GM12878 (cell line): ENCODE results near the gene EDC3. TPM values are rescaled to one million over a fixed set of nuclear protein-coding genes. Genes with fewer than 3 reads are reported as not detected.
"Not testable (repeated sequence)": the region's sequence is repeated elsewhere in the genome, so short reads cannot be mapped to it uniquely, and the experiment has no call there.

Source experiments
- ATAC-seq: fragments of 200-7000 bp; cut with Tn5 transposase; 3 replicates; pipeline ENCODE4 v1.9.1; 2020; ENCODE audit warnings: mild to moderate bottlenecking, moderate library complexity
- BruUV-seq: library from RNA; stranded (reverse); fragments of 400-500 nt; replicated peaks from 2 replicates; lab custom pipeline; 2021; lab: Mats Ljungman, UMichigan
- CTCF ChIA-PET: fragments of 300-600 bp; sonication (Branson Sonifier 250); formaldehyde crosslinking; extraction: SDS; loops from one replicate; lab custom pipeline; 2021; ENCODE audit warnings: inconsistent platforms; lab: Yijun Ruan, JAX
- POLR2A ChIA-PET: fragments of 350-600 bp; formaldehyde crosslinking; extraction: SDS; loops from one replicate; lab custom pipeline; 2021; ENCODE audit warnings: inconsistent platforms; lab: Charles Lee
- RAD21 ChIA-PET: fragments of 300-600 bp; sonication (Branson Sonifier 250); formaldehyde crosslinking; loops from one replicate; lab custom pipeline; 2023; ENCODE audit warnings: antibody characterized with exemption; ENCODE audit not compliant: unreplicated experiment; lab: Charles Lee
- SMC1A ChIA-PET: fragments of 300-600 bp; sonication (Branson Sonifier 250); formaldehyde crosslinking; loops from one replicate; lab custom pipeline; 2023; ENCODE audit not compliant: unreplicated experiment, uncharacterized antibody; lab: Charles Lee
- DNase-seq: peaks from one replicate; pipeline ENCODE4 v3.0.0-alpha.2; 2011; ENCODE audit warnings: low read depth, low spot score
- FAIRE-seq: peaks from 3 replicates; lab custom pipeline; 2011; peaks lifted over from hg19 to GRCh38; lab: Jason Lieb, UNC
- H2AFZ ChIP-seq: 2 replicates; pipeline ENCODE4 v1.6.0; 2011; ENCODE audit warnings: low read depth, low read length, control low read depth; ENCODE audit not compliant: control insufficient read depth
- H3K27ac ChIP-seq: 2 replicates; pipeline ENCODE4 v1.5.1; 2011; ENCODE audit warnings: control low read depth; ENCODE audit not compliant: control insufficient read depth, insufficient read depth
- H3K27me3 ChIP-seq, 2 experiments: replicated peaks in 1 of 2; 2 replicates each; pipeline versions ENCODE4 v1.6.0 to v1.6.1; 2011; ENCODE audit warnings: low read length in 1 of 2; ENCODE audit not compliant: control insufficient read depth in 2 of 2, insufficient read depth in 2 of 2
- H3K36me3 ChIP-seq, 2 experiments: 2 replicates each; pipeline ENCODE4 v1.5.1; 2011; ENCODE audit warnings: low read length in 1 of 2; ENCODE audit not compliant: control insufficient read depth in 2 of 2, insufficient read depth in 2 of 2
- H3K4me1 ChIP-seq: 2 replicates; pipeline ENCODE4 v1.6.1; 2011; ENCODE audit warnings: mild to moderate bottlenecking, low read length, moderate library complexity, mixed read lengths; ENCODE audit not compliant: control insufficient read depth, insufficient read depth
- H3K4me2 ChIP-seq: 2 replicates; pipeline ENCODE4 v1.6.0; 2011; ENCODE audit warnings: control low read depth; ENCODE audit not compliant: control insufficient read depth, insufficient read depth
- H3K4me3 ChIP-seq: fragments of 200-600 bp; sonication (generic); 2 replicates; pipeline ENCODE4 v1.5.1; 2016
- H3K79me2 ChIP-seq: 2 replicates; pipeline ENCODE4 v1.6.0; 2011; ENCODE audit warnings: low read length; ENCODE audit not compliant: control insufficient read depth, insufficient read depth
- H3K9ac ChIP-seq: 2 replicates; pipeline ENCODE4 v1.8.0; 2011; ENCODE audit warnings: low read length, control low read depth, mixed read lengths; ENCODE audit not compliant: control insufficient read depth, insufficient read depth
- H3K9me3 ChIP-seq: replicated peaks from 3 replicates; pipeline ENCODE4 v1.5.1; 2011; ENCODE audit warnings: mild to moderate bottlenecking, low read length; ENCODE audit not compliant: control insufficient read depth, insufficient read depth
- H4K20me1 ChIP-seq: 2 replicates; pipeline ENCODE4 v1.6.0; 2011; ENCODE audit not compliant: control insufficient read depth, insufficient read depth
- ZBTB40 ChIP-seq: fragments of 450-650 bp; IDR thresholded peaks from 2 replicates; pipeline ENCODE4 v1.6.1; 2016; ENCODE audit warnings: mild to moderate bottlenecking, moderate library complexity, borderline replicate concordance
- WGBS: methylation state at CpG from one replicate; pipeline ENCODE4 v1.1.6; 2016; ENCODE audit warnings: low lambda C conversion rate; ENCODE audit not compliant: insufficient replicate concordance, insufficient coverage; ENCODE audit errors: missing lambda C conversion rate; 5-methylcytosine and 5-hydroxymethylcytosine counted together
- in situ Hi-C: fragments of 300-500 bp; cut with MboI; formaldehyde crosslinking; loops from 9 replicates; pipeline ENCODE4 v1.14.3; 2018; ENCODE audit warnings: mixed read lengths
- intact Hi-C: fragments of 100-400 bp; cut with micrococcal nuclease; formaldehyde crosslinking; loops from one replicate; pipeline ENCODE4 v1.14.2; 2022; ENCODE audit not compliant: unreplicated experiment
- polyA plus RNA-seq, 11 experiments: library from polyadenylated mRNA; depleted of rRNA in 4 of 11; unstranded in 6 of 11; stranded (reverse) in 5 of 11; fragments of >200 nt; fragmentation: Nextera tagmentation in 4 of 11; fragmentation: Illumina TruSeq in 1 of 11; extraction: Ambion mirVana in 4 of 11; extraction: Trizol in 1 of 11; gene quantifications; 1 replicate in 1 of 11; 2 replicates in 10 of 11; pipeline versions ENCODE4 v1.2.1 to v1.2.3, GENCODE V29; 2011 to 2016; ENCODE audit warnings: inconsistent platforms in 2 of 11, missing spikeins in 2 of 11, low read depth in 1 of 11
- total RNA-seq, 4 experiments: library from RNA; depleted of rRNA in 3 of 4; stranded (reverse); fragments of >200 nt in 3 of 4; fragmentation: Illumina TruSeq in 1 of 4; extraction: Trizol in 1 of 4; gene quantifications; 2 replicates each; pipeline versions ENCODE4 v1.2.1 to v1.2.3, GENCODE V29; 2013 to 2021

Gene EDC3
- total and polyA plus RNA-seq, 10 of the 15 experiments (the other 5 are each of a cell fraction or from before 2014, with no cell fraction given), result 11.8 to 48.4 (median 35.3) TPM

DNA sequence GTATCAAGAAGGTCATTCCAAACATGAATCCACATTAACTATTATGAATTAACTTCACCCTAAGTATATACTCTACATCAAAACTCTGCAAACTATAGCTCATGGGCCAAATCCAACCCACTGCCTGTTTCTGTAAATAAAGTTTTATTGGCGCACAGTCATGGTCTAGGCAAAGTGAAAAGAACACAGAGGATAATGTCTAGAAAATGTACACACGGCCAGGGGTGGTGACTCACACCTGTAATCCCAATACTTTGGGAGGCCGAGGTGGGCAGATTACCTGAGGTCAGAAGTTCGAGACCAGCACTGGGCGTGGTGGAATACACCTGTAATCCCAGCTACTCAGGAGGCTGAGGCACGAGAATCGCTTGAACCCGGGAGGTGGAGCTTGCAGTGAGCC, 34.5 kb downstream of the EDC3 start:
- RAD21 ChIA-PET, intact Hi-C loops, H3K9ac ChIP-seq: not testable (repeated sequence)

More for the DNA sequence above, 34.5 kb downstream of the EDC3 start:
- H3K27me3 ChIP-seq, H3K4me1 ChIP-seq, H3K4me3 ChIP-seq, FAIRE-seq, H4K20me1 ChIP-seq, H3K79me2 ChIP-seq, DNase-seq, in situ Hi-C loops, ATAC-seq, H3K4me2 ChIP-seq, BruUV-seq, H3K9me3 ChIP-seq, H3K27ac ChIP-seq, POLR2A ChIA-PET, H3K36me3 ChIP-seq, SMC1A ChIA-PET, CTCF ChIA-PET, H2AFZ ChIP-seq: not testable (repeated sequence)
- 87% methylated on average over 8 of the region's 8 CpGs for WGBS
- TF ChIP-seq ZBTB40, result peak; percentile 56
